BE2C (cell line): Measurements from ENCODE around the gene CKM.

ENCODE experiments used
- DNase-seq: peaks from one replicate; pipeline ENCODE4 v3.0.0-alpha.2; 2020
- H3K27me3 ChIP-seq: fragments of 250-450 bp; sonication (Bioruptor Pico); 2 replicates; pipeline ENCODE4 v1.5.1; 2020; ENCODE audit warnings: mild to moderate bottlenecking
- H3K36me3 ChIP-seq: fragments of 250-450 bp; sonication (Bioruptor Pico); 2 replicates; pipeline ENCODE4 v1.5.1; 2020; ENCODE audit warnings: mild to moderate bottlenecking
- H3K4me1 ChIP-seq: fragments of 250-450 bp; sonication (Bioruptor Pico); 2 replicates; pipeline ENCODE4 v1.5.1; 2020
- H3K4me3 ChIP-seq: 2 replicates; pipeline ENCODE4 v1.5.1; 2011; ENCODE audit warnings: low read depth, low read length
- H3K9me3 ChIP-seq: fragments of 250-450 bp; sonication (Bioruptor Pico); 2 replicates; pipeline ENCODE4 v1.5.1; 2020
- TF ChIP-seq, protein P1 (sequence below): IDR thresholded peaks from 2 replicates; pipeline ENCODE4 v1.5.1; 2012; ENCODE audit warnings: mild to moderate bottlenecking, low read depth, low read length

The CKM gene

DNA sequence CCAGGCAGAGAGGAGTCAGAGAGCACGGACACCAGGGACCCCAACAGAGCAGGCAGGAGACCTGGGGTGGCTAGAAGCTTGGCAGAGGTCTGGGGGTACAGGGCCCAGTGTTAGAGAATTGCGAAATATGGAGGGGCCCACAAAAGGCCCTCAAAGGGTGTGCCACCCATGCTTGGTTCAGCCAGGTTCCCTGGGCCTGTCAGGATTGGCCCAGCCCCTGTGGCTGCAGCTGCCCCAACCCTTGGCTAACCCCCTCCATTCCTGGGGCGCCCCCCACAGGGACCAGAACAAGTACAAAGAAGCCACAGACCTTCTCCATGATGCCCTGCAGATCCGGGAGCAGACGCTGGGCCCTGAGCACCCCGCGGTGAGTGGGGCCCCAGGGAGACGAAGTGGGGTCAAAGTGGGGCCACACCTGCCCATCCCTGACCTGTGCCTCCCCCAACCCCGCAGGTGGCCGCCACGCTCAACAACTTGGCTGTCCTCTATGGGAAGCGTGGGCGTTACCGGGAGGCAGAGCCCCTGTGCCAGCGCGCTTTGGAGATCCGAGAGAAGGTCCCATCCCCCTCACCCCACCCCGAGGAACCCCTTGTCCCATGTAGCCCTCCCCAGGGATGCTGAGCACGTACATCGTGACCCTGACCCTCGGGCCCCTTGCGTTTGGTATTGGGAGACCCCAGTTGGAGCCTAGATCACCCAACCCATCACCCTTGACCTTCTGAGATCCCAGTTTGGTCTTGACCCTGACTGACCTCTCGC lies 25.9 kb upstream of the CKM start:
- no peaks in the 10 kb centered on the region for H3K4me1 ChIP-seq
- H3K27me3 ChIP-seq, result peaks cover 21% of the 10 kb centered on the region
- H3K9me3 ChIP-seq, result no peaks in the 10 kb centered on the region
- no peaks in the 10 kb centered on the region; the same call in 1 of the 2 replicates for H3K36me3 ChIP-seq
- no peak for DNase-seq
- TF ChIP-seq, protein P1, sequence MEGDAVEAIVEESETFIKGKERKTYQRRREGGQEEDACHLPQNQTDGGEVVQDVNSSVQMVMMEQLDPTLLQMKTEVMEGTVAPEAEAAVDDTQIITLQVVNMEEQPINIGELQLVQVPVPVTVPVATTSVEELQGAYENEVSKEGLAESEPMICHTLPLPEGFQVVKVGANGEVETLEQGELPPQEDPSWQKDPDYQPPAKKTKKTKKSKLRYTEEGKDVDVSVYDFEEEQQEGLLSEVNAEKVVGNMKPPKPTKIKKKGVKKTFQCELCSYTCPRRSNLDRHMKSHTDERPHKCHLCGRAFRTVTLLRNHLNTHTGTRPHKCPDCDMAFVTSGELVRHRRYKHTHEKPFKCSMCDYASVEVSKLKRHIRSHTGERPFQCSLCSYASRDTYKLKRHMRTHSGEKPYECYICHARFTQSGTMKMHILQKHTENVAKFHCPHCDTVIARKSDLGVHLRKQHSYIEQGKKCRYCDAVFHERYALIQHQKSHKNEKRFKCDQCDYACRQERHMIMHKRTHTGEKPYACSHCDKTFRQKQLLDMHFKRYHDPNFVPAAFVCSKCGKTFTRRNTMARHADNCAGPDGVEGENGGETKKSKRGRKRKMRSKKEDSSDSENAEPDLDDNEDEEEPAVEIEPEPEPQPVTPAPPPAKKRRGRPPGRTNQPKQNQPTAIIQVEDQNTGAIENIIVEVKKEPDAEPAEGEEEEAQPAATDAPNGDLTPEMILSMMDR, result no peak
- H3K4me3 ChIP-seq, result no peak overlapping the region

DNA sequence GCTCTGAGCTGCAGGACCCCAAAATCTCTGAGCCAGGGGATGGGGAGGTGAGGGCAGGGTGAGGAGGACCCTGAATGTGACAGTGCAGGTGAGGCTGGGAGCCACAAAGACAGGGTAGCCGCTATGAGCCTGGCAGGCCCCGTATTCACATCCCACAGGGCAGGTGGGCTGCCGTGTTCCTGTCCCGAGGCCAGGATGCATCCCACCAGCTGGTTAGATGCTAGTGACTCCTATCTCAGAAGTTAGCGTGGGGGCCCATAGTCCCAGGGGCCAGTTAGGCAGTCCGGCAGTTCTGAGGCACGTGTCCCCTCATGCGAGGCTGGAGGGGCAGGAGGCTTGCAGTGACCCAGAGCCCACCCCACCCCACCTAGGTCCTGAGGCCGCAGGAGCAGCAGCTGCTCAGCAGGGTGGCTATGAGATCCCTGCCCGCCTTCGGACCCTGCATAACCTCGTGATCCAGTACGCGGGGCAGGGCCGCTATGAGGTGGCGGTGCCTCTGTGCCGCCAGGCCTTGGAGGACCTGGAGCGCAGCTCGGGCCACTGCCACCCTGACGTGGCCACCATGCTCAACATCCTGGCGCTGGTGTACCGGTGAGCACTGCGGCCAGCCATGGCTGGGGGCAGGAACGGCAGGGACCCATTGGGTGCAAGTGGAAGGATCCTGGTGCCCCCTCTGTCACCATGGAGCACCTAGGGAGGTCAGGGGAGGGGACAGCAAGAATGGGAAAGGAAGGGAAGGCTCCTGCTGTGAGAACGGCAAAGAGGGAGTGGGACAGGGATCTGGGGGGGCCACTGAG lies 25.1 kb upstream of the CKM start:
- TF ChIP-seq, protein P1, result no peak
- H3K9me3 ChIP-seq, result no peaks in the 10 kb centered on the region
- H3K27me3 ChIP-seq, result peaks cover 21% of the 10 kb centered on the region
- H3K36me3 ChIP-seq, result no peaks in the 10 kb centered on the region; the same call in 1 of the 2 replicates
- DNase-seq, result no peak
- H3K4me3 ChIP-seq, result no peak overlapping the region
- no peaks in the 10 kb centered on the region for H3K4me1 ChIP-seq

DNA sequence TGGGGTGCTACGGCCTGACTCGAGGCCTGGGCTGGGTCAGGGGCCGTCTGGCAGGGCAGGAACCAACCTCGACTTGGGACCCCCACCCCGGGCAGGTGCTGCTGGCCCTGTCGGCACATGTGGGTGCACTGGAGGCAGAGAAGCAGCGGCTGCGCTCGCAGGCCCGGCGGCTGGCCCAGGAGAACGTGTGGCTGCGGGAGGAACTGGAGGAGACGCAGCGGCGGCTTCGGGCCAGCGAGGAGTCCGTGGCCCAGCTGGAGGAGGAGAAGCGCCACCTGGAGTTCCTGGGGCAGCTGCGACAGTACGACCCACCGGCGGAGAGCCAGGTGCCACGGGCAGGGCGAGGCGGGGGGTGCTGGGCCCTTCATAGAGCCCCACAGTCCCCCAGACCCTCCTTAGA lies 23.8 kb upstream of the CKM start:
- no peak overlapping the region for H3K4me3 ChIP-seq
- H3K27me3 ChIP-seq, result peaks cover 21% of the 10 kb centered on the region
- no peaks in the 10 kb centered on the region; the same call in 1 of the 2 replicates for H3K36me3 ChIP-seq
- DNase-seq, result no peak
- TF ChIP-seq, protein P1, result 0 out of 2 replicates have a peak, but pooled peaks have one; percentile 3
- H3K4me1 ChIP-seq, result no peaks in the 10 kb centered on the region
- no peaks in the 10 kb centered on the region for H3K9me3 ChIP-seq

DNA sequence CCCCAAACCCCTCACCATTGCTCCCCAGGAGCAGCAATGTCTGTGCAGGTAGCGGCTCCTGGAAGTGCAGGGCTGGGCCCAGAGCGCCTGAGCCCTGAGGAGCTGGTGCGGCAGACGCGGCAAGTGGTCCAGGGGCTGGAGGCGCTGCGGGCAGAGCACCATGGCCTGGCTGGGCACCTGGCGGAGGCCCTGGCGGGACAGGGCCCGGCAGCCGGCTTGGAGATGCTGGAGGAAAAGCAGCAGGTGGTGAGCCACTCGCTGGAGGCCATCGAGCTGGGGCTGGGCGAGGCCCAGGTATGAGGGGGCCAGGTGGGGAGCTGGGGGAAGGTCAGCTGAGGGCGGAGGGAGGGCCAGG lies 22.8 kb upstream of the CKM start:
- H3K4me1 ChIP-seq, result no peaks in the 10 kb centered on the region
- peaks cover 21% of the 10 kb centered on the region for H3K27me3 ChIP-seq
- DNase-seq, result no peak
- H3K4me3 ChIP-seq, result no peak overlapping the region
- TF ChIP-seq, protein P1, result no peak
- no peaks in the 10 kb centered on the region for H3K36me3 ChIP-seq
- H3K9me3 ChIP-seq, result no peaks in the 10 kb centered on the region

DNA sequence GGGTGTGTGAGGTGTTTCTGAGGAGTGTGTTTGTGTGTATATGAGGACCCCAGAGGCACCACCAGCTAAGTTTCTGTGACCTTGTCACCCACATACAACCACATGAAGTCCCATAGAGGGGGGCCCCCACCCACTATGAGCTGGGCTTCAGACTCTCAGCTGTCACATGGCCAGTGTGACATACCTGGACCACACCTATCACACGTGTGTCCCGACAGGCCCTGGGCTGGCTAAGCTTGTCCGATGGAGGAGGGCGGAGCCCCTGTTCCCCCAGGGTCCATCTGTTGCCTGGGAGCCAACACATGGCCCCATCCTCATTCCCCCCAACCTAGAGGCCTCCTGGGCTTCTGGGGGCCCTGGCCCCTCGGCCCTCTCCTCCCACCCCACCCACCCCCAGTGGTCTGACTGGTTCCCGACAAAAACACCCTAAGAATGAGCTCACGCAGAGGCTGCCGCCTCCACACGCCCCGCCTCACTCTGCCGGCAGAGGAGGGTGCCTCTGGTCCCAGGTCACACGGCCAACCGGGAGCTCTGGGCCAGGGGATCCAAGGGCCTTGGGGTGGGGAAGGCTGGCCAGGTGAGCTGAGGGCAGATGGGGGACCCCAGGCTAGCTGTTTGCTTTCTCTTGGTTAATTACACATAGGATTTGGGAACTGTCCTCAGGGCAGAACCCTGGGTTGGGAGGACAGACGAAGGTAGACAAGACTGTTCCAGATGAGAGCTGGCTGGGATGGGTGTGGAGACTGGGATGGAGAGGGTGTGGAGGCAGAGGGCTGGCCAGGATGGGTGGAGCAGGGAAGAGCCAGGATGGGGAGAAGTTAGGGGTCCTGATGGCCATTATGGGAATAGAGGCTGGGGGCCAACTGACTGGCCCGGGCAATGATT lies 22.2 kb upstream of the CKM start:
- no peak overlapping the region for H3K4me3 ChIP-seq
- H3K9me3 ChIP-seq, result no peaks in the 10 kb centered on the region
- H3K36me3 ChIP-seq, result no peaks in the 10 kb centered on the region
- H3K4me1 ChIP-seq, result no peaks in the 10 kb centered on the region
- TF ChIP-seq, protein P1, result no peak
- DNase-seq, result no peak
- peaks cover 25% of the 10 kb centered on the region for H3K27me3 ChIP-seq
